Activated CD4-positive, alpha-beta T cell treated with anti-CD3 and anti-CD28 coated beads, Interleukin-2, Interleukin-6, amounts not matched to agents 100 ng/mL and 50 ng/mL, durations not matched to agents 16 hours and 8 hours (primary cell): ENCODE measurements around the gene GET3.
"Not testable (repeated sequence)": the region's sequence is repeated elsewhere in the genome, so short reads cannot be mapped to it uniquely, and the experiment has no call there.

Source experiments
- DNase-seq: peaks from one replicate; pipeline ENCODE4 v3.0.0-alpha.2; 2020

GET3 gene

DNA sequence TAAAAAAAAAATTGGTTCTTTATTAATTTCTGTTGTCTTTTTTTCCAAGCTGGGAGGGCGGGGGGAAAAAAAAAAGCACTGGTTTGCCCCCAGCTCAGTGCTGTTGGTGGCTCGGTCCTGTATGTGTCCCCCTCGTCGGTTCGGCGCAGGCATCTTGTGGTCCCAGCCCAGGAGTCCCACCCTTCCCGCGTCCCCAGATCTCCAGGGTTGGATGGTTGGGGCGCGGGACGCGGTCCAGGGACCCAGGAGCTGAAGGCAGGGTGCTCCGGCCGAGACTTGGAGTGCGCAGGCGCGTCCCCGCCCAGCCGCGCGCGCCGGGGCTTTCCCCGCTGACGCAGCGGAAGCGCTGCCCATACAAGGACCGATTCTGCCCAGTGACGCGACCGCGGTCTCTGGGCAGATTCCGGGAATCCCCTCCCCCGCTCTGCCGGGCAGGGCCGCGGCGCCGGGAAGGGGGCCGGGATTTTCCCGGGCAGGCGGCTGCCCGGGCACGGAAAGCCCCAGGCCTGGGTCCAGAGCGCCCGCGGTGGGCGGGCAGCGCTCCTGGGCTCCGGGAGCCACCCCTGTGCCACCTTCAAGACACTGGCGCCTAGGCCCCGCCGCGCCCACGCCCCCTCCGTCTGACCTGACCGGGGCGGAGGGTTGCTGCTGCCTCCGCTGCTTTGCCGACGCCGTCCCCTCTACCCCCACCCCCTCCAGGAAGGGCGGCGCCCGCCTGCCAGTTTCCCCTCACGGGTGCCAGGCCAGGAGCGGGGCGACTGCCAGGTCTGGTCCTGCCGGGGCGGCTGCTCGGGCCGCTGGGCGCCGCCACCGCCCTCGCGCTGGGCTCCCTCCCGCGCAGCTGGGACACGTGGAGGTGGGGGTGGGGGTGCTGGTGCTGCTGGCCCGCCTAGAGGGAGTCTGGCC lies 56.2 kb downstream of the GET3 start:
- peak; percentile 97 for DNase-seq

DNA sequence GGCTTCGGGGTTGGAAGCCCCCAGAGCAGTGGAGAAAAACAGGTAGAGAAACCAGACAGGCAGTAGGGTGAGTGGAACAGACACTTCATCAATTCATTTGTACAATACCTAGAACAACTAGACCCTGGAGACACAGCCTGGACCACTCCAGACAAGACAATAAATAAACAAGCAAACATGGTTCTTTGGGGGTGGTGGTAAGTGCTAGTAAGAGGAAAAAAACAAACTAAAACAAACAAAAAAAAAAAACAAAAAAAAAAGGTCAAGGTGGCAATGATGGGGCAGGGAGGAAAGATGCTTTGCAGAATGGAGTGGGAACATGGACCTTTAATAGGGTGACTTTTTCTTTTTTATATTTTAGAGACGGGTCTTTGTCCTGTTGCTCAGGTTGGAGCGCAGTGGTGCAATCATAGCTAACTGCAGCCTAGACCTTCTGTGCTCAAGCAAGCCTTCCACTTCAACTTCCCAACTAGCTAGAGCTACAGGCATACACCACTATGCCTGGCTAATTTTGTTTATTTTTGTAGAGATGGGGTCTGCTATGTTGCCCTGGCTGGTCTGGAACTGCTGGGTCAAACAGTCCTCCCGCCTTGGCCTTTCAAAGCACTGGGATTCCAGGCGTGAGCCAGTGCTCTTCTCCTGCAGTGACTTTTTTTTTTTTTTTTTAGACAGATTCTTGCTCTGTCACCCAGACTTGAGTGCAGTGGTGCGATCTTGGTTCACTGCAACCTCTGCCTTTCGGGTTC lies 57.1 kb downstream of the GET3 start:
- DNase-seq = peak; percentile 41

DNA sequence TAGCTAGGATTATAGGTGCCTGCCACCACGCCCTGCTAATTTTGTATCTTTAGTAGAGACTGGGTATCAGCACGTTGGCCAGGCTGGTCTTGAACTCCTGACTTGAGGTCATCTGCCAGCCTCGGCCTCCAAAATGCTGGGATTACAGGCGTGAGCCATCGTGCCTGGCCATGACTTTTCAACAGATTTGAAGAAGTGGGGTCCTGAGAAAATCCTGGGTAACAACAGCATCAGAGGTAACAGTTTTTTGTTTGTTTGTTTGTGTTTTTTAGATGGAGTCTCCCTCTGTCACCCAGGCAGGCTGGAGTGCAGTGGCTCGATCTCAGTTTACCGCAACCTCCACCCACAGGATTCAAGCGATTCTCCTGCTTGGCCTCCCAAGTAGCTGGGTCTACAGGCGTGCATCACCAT lies 57.7 kb downstream of the GET3 start:
- no peak for DNase-seq

DNA sequence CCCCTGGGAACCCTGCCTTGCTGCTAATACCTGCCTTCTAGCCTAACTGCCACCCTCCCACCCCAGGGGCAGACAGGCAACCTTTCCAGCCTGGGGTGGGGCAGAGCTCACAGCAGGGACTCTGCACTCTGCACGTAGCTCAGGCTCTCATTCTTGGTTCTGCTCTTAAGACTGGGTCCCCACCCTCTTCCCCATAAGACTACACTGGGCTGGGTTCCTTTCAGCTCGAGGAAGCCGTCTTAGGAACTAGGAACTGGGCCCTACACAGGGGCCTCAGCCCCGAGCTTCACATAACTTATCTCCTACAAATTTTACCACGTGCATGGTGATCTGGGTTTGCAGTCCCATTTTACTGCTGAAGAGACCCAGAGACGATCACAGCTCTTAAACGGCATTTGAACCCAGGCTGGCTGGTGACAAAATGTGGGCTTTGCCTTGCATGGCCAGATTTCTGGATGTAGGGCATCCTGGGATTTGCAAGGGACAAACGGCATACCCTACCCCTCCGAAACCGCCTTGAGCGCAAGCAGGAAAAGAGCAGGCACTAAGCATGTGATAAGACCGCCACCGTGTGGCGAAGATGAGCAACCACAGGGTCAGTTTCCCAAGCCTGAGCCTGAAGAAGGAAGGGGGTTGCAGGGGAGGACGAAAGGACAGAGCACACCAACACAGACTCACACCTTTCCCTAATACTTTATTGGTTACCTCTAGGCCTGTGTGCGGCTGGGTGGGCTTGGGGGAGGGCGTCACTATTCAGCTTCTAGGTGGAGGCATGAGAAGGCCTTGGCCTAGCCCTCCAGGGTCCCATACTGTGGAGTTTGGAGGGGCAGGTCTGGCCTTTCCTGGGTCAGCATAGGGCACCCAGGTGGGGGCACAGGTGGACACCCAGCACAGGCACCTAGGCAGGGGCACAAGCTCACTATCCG lies 59.1 kb downstream of the GET3 start:
- peak; percentile 88 for DNase-seq

DNA sequence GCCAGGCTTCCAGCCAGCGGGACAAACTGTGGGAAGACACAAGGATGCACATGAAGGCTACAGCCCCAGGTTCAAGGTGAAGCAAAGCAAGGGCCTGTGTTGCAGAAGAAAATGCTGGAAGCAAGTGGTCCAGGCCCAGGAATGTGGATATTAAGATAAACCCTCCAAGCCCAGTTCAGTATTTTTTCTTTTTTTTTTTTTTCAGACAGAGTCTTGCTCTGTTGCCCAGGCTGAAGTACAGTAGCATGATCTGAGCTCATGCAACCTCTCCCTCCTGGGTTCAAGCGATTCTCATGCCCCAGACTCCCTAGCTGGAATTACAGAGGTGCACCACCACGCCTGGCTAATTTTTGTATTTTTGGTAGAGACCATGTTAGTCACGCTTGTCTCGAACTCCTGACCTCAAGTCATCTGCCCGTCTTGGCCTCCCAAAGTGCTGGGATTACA lies 59.9 kb downstream of the GET3 start:
- DNase-seq = no peak

DNA sequence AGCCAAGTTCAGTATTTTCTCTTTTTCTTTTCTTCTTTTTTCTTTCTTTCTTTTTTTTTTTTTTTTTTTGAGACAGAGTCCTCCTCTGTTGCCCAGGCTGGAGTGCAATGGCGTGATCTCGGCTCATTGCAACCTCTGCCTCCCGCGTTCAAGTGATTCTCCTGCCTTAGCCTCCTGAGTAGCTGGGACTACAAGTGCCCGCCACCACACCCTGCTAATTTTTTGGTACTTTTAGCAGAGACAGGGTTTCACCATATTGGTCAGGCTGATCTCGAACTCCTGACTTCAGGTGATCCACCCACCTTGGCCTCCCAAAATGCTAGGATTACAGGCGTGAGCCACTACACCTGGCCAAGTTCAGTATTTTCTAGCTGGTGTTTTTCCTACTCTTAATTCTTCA lies 60.3 kb downstream of the GET3 start:
- DNase-seq = not testable (repeated sequence)
